ENCODE data around the gene SLF2.
"Not testable (repeated sequence)": the region's sequence is repeated elsewhere in the genome, so short reads cannot be mapped to it uniquely, and the experiment has no call there.

Gene SLF2

DNA sequence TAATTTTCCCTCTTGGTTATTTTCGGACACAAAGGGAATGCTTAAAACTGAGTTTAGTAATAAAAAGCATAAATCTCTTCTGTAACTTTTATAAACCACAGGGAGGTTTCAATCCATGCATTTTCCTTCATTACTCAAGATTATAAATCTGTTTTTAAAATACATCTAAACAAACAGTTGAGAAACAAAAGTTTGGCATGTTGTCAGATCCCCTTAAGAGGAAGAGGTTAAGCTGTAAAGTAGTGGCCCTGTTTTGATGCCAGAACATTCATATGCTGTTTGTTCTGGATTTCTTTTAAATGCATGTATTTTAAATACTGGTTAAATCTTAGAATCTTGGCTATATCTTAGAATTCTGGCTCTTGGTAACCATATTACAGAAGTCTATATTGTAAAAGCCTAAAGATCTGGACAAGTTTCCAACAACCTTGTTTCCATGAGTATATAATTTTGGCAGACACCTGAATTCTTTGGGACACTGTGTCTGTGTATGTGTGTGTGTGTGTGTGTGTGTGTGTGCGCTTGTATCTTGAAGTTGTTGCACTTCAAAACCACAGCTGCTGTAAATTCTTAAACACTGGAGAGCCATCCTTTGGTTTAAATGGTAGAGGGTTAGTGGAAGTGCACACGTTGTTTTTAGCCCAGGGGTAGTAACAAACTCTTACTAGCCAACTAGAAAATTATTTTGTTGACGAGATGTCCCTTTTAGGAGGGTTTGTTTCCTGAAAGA is 49.8 kb downstream of the SLF2 start:
- no peak for DNase-seq

DNA sequence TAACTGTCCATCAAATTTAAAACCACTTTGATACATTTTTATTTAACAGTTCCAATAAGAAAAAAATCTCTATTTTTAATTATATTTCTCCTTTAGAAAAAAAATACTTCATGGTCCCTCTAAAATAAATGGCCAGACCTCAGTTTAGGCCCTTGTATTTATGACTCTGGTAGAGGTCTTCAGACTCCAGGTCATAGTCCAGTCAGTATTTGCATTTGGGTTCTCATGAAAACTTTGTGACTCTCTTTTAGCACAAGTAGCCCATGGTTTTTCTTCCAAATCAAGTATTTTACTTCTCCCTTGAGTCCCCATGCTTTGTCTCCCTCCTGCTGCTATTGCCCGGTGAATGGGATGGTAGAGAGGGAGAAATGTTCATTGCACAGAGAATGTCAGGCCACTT is 51.1 kb downstream of the SLF2 start:
- no peak for DNase-seq

DNA sequence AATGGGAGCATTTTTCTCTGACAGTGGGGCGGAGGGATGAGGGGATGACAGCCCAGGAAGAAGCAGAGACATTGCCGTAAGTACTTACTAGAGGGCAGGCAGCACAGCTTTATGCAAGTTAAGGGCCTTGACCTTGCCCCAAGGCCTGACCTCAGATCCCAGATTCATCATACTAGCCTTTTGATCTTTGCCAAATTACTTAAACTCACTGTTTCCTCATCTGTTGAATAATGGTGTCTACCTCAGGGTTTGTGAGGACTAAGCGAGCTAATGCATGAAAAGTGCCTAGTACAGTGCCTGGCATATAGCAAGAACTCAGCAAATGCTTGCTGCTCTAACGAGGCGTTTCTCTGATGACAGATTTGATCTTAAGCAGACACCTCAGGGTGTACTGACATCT is 53.1 kb downstream of the SLF2 start:
- no peak for DNase-seq

DNA sequence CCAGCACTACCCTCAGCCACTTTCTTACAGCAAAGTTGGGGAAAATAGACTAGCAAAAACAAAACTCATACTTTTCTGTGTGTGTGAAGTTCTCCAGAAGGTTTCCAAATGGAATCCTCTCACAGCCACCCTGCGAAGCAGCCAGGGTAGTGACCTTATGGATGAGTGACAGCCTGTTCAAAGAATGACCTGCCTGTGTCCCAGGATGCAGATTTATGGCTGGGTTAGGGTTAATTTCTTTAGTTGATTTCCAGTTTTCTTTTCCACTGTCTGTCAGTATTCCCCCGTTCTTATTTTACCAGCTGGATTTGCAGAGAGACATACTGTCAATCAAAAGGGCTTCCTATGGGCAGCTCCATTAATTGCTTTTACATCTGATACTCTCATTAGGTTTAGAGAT is 54.1 kb downstream of the SLF2 start:
- no peak for DNase-seq

DNA sequence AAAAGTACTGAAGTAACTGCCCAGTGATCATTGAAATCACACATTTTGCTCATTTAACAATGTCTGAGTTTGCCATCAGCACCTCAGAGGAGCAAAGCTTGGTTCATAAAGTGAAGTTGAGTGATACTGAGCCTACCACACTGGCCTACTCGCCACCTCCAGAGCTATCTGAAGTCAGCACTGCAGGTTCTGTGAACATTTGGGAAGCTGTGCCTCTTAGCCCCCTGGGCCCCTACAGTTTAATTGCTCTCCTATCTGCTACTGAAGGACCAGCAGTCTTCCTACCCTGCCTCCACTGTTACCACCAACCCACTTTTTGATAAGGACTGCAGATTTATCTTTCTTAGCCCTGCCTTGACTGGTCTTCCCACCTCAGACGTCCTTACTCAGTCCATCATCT is 54.6 kb downstream of the SLF2 start:
- no peak for DNase-seq

DNA sequence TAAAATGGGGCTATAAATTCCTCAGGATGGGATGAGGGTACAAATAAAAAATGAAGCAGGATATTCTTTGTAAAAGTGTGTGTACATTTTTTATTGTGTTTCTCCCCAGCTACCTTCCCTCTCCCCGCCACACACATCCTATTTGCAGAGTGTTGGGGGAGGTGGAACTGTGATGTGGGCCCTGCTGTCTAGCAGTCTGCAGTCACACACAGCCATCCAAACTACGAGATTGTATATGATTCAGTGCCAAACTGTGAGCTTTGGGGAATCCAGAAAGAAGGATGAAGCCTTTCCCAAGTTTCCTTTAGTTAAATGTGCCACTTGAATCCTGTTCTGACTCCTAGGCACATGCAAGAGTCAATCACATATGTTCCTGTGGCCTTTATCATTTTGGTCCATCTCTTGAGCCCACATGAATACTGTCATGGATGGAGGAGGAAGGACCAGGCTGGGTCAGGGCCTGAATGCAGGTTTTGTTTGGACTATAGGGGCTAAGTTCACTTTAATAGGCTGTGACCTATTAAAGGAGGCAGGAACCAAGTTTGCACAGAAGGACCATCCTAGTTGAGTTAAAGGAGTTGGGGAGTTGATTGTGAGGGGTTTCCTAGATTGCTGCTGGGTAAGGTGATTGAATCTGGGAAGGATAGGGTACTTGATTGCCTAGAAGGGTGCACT is 55.4 kb downstream of the SLF2 start:
- DNase-seq = no peak

DNA sequence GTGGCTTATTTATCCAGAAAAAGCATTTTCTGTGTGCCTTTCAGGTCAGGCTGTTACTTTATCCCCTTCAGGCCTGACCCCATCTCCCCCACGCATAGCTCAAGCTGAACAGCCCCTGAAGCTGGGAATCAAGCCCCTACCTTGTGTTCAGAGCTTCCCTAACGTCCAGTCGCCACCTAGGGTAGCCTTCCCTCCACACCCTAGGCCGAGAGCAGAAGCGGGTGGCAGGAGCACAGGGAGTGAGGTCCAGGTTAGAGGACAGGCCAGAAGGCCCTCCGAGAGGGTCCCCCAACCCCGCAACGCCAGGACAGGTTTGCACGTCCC is 56.1 kb downstream of the SLF2 start:
- DNase-seq = peak in 1 of 2 experiments; percentile 32

DNA sequence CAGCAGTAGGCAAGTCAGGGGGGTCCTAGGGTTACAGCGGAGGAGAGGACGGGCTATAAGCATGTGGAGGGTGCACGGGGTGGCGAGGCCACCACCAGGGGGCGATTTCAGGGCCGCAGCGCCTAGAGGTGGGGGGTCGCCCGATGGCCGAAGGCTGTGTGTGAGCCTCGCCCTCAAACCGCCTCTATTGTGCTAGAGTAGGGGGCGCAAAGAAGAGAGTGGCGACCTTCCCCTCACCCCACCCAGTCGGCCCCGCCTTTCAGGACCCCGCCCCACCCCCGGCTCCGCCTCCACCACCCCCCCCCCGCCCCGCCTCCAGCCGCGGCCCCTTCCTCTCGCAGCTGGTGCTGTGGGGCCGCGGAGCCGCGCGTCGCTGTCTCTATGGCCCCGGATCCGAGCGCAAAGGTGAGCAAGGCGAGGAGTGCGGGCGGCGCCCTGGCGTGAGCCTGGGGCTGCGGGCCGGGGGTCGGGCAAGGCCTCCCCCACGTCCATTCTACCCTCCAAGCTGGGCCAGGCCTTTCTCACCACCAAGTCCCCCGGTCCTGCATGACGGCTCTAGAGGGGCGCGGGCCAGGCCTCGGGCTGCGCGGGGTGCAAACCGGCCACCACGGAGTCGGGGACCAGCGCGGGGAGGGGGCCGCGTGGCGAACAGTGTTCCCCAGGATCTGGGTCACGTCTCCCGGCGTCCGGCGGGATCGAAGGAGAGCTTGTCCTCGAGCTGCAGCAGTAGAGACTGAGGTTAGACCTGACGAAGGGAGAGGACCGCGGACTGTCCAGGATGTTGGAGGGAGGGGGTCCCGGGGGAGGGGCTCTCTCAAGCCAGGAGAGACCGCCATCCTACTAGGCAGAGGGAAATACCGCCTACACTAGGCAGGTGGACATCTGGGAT is 56.7 kb downstream of the SLF2 start, which contains the start of gene SEMA4G:
TSS of gene SEMA4G (plus strand) at position 318 of the 889 bp plus-strand sequence. CDS start 3,409 bp downstream, outside the sequence.
- DNase-seq = peak; percentile 4 to 66

DNA sequence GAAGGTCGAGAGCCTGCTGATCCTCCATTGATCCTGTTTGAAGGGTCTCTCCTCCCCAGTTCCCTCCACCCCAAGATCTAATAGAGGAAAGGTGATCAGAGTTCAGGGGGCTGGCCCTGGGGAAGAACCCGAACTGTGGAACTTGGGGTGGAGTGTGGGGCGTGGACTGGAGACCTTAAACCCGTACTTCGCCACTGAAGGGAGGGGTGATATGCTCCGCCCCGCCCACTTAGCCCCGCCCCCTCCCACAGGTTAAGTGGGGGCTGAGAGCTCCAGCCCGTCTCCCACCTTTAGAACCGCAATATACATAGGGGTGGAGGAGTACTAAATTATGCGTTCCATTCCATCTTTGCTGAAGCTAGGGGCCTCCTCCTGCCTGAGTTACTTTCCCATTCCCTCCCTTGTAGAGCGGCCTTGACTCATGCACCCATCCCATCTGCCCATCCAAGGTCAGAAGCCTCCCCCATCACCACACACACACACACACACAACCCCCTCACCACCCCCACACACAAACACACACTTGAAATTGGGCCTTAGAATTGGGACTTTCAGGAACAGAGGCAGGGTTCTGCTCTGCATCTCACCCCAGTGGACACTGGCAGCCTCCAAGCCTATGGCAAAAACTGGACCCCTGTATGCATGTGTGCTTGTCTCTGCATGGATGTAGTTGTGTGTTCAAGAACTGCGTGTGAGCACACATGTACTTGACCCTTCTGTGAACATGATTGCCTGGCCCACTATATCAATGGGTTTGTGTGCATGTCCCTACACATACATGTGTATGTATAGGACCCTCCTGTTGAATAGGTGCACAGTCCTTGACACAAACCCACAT is 57.5 kb downstream of the SLF2 start:
- DNase-seq = peak in 1 of 2 experiments; percentile 13

DNA sequence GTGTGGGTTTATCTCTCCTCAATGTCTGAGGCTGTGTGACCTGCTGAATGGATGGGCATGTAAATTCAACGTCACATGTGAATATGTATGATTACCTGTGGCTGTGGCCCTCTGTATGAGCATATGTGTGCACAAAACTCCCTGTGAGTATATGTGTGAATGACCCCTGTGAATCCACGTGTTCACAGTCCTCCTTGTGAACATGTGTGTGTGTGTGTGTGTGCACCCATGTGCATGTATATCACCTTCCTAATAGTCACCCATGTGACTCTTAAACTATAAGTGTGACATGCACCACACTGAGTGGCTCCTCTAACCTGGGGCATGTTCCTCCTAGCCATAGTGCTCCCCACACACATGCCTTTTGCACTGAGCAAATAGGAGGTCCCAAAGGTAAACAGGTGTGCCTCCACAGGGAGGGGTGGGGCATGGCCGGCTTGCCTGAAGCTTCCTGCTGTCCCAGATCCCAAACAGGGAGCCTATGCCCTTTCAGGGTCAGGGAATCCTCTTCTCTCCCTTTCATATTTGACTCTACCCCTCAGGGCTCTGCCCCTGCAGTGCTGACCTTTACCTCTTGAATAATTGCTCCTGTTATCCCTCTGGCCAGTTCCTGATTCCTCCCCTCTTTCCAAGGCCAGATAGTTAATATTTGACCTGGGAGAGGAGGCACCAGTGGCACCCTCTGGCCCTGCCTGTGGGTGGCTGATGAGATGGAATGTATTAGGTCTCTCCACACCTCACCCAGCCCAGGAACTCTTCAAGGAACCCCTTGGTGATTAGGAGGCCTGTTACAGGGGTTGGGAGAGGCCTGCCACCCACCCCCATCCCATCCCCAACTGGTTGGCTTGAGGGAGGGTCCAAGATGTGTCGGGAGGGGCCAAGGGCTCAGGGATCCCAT is 58.4 kb downstream of the SLF2 start:
- DNase-seq = peak in 1 of 2 experiments; percentile 10

DNA sequence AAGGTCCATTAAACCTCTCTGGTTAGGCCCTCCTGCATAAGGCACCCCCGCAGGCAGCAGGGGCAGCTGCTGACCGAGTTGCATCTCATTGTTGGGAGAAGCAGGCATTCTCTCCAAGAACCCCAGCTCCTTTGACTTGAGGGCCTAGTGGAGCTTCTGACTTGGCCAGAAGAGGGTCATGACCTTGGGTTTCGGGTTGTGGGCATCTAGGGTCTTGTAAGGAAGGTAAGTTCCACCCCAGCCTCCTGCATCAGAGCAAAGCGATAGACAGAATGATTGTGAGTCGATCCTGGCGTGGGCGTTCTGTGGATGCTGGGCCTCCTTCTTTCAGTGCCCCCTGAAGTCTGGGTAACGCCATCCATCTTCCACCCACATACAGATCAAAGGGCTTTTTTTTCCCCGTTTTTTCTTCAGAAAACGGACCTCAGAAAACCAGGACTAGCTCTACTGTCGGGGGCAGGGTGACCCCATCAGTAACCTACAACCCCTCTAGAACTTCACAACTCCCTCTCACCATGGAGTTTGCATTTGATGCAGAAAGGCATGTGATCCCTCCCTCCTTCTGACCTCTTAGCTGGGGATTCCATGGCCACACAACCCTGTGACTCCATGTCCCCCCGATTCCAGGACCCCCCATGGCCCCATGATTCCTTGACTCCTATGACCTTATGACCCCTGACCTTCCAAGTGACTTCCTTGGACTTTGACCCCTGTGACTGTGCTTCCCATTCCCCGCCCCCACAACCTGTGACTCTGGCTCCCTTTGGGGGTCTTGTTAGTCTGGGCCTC is 59.5 kb downstream of the SLF2 start:
- DNase-seq = no peak

DNA sequence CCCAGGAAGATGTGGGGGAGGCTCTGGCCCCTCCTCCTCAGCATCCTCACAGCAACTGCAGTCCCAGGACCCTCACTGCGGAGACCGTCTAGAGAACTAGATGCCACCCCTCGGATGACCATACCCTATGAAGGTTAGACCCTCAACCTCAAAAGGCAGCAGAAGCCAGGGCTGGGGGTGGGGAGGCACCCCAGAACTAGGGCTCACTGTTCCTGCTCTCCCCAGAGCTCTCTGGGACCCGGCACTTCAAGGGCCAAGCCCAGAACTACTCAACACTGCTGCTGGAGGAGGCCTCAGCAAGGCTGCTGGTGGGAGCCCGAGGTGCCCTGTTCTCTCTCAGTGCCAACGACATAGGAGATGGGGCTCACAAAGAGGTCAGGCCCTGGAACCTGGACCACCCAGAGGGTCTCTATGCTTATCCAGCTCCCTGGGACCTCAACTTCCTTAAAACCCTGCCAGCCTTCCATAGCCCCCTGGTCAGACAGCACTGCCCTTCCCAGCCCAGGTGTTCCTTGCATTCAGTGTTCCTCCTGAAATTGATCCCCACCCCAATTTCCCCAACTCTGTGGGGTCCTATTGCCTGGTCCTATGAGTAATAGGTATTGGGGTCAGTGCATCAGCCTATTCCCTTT is 60.3 kb downstream of the SLF2 start:
- no peak for DNase-seq

DNA sequence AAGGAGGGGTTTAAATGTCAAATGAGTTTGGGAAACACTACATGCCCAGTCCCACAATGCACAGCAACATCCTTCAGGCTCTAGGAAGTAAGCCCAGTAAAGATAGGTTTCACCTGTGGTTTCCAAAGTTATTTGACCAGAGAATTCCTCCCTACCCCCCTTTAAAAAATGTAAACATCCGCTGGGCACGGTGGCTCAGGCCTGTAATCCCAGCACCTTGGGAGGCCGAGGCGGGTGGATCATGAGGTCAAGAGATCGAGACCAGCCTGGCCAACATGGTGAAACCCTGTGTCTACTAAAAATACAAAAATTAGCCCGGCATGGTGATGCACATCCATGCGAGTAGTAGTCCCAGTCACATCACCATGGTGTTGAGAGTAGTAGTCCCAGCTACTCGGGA is 62.6 kb downstream of the SLF2 start:
- DNase-seq = not testable (repeated sequence)

DNA sequence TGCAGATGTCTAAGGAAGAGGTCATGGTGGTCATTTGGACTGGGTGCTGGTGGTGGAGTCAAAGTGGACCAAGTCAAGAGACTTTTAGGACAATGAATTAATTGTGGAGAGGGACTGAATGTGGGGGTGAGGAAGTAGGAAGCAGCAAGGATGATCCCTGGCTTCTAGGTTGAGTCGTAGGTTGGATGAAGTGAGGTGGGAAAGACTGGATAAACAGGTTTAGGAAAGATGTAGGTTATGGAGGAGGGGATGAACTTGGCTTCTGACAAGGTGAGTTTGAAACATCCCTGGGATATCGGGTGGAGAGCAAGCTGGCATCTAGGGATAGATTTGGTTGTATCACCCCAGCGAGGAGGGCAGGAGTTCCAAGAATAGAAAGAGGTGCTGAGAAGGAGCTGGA is 64.1 kb downstream of the SLF2 start:
- DNase-seq = no peak

DNA sequence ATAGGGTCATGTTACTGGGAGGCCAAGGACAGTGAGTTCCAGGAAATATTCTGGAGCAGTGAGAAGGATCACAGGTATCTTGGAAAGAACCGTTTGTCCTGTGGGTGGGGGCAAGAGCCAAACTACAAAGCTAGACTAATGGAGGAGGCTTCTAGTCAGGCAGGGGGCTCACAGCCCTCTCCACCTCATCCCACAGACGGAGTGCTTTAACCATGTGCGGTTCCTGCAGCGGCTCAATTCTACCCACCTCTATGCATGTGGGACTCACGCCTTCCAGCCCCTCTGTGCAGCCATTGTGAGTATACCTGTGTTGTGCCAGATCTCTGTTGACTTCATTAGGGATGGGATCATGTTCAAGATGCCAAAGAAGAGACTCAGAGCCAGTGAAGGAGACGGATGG is 64.7 kb downstream of the SLF2 start:
- DNase-seq = no peak

DNA sequence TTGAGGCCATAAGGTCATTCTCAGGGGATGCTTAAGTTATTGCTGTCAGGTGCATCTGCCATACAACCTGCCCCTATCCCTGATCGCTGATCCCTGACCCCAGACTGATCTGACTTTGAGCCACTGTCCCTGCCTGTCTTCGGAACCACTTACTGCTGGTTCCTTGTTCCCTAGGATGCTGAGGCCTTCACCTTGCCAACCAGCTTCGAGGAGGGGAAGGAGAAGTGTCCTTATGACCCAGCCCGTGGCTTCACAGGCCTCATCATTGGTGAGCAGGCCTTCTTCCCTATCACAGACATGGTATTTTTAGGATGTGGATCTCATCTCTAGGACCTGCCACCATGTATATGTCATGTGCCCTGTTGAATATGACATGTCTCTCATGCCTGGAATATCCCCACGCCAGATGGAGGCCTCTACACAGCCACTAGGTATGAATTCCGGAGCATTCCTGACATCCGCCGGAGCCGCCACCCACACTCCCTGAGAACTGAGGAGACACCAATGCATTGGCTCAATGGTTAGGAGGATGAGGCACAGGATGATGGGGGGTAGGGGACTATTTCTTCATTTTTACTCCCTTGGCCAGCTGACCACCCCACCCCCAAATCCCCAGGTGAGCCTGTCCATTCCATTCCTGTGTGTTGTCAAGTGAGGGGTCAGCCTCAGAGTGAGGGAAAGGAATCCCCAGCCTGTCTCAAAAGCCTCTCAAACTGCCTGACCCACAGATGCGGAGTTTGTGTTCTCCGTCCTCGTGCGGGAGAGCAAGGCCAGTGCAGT is 65.5 kb downstream of the SLF2 start:
- no peak for DNase-seq

DNA sequence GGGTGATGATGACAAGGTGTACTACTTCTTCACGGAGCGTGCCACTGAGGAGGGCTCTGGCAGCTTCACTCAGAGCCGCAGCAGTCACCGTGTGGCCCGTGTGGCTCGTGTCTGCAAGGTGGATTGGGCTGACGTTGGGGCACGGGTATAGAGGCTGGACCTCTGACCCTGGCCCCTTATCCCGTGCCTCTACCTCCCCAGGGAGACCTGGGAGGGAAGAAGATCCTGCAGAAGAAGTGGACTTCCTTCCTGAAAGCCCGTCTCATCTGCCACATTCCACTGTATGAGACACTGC is 66.1 kb downstream of the SLF2 start:
- no peak for DNase-seq

DNA sequence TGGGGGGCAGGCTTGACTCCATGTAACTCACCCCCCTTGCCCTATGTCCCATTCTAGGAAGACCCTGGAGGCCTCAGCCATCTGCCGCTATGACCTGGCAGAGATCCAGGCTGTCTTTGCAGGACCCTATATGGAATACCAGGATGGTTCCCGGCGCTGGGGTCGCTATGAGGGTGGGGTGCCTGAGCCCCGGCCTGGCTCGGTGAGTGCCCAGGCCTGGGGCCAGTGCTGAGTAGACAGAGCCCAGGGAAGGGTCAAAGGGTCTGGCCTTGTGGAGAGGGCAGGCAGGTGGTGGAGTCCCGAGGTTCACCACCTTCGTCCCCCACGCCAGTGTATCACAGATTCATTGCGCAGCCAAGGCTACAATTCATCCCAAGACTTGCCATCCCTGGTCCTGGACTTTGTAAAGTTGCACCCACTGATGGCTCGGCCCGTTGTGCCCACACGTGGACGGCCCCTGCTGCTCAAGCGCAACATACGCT is 67.1 kb downstream of the SLF2 start:
- no peak for DNase-seq

DNA sequence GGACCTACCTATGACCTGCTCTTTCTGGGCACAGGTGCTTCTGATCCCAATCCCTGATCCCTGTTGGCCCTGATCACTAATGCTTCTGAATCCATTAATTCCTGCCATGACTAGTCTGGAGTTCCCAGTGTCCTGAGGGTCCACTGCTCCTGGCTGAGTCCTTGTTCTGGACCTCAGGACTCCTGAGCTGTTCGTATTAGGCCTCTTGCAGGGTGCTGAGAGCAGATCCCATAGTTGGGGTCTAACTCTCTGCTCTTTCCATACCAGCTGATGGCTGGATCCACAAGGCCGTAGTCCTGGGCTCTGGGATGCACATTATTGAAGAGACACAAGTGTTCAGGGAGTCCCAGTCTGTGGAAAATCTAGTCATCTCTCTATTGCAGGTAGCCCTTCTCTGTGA is 67.5 kb downstream of the SLF2 start:
- no peak for DNase-seq

DNA sequence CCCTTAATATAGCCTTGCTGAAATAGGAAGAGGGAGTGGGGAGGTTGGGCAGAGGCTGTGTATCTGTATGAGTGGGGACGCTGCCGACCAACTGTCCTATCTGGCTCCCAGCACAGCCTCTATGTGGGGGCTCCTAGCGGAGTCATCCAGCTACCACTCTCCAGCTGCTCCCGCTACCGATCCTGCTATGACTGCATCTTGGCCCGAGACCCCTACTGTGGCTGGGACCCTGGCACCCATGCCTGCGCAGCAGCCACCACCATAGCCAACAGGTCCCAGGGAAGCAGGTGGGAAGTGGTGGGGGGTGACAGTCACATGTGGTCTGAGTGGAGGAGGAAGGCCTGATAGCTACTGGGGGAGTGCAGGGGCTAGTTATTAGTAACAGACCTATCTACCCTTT is 67.9 kb downstream of the SLF2 start:
- no peak for DNase-seq

Measured in NCI-H526 (cell line).